PFSK-1 (cell line): ENCODE data around the gene EIF4E1B.

Experiments
- FOXP2 ChIP-seq: optimal IDR thresholded peaks from 2 replicates; pipeline ENCODE3; 2011; ENCODE audit warnings: borderline replicate concordance, control low read depth, inconsistent platforms; ENCODE audit not compliant: insufficient read depth; ENCODE audit errors: extremely low read length, extremely low read depth
- POLR2AphosphoS5 ChIP-seq: IDR thresholded peaks from 2 replicates; pipeline ENCODE4 v1.6.1; 2012; ENCODE audit warnings: low read depth, mild to moderate bottlenecking, control low read depth, low read length, moderate library complexity
- SIN3A ChIP-seq: IDR thresholded peaks from 2 replicates; pipeline ENCODE4 v1.6.1; 2012; ENCODE audit warnings: mild to moderate bottlenecking, low read length, moderate library complexity, borderline replicate concordance; ENCODE audit not compliant: insufficient read depth
- TAF1 ChIP-seq: IDR thresholded peaks from 2 replicates; pipeline ENCODE4 v1.6.1; 2012; ENCODE audit warnings: low read length, control low read depth, borderline replicate concordance; ENCODE audit not compliant: insufficient read depth
- TF ChIP-seq, protein P1 (sequence below), 2 experiments: IDR thresholded peaks; 2 replicates each; pipeline versions ENCODE4 v1.6.1 to v1.8.0; 2011 to 2012; ENCODE audit warnings: low read depth in 2 of 2, low read length in 2 of 2, control low read depth in 1 of 2, inconsistent platforms in 1 of 2, mild to moderate bottlenecking in 1 of 2, moderate library complexity in 1 of 2; ENCODE audit not compliant: insufficient read depth in 1 of 2

DNA sequence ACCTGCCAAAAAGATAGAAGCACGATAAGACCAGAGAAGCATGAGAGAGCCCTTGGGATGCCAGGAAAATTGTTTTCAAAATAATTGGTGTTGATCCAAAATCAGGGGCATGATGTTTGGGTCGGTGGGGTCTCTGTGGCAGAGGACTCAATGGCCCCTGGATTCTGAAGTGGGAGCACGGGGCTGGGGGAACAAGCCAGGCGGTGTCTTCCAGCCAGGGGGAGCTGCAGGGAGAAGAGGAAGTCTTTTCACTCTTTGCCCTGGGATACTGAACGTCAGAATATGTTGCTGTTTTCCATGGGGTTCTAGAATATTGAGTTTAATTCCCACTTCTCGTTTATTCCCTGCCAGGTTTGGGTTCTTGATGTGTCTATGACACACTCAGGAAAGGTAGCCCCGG is 37.2 kb downstream of the EIF4E1B start:
- TF ChIP-seq, protein P1, sequence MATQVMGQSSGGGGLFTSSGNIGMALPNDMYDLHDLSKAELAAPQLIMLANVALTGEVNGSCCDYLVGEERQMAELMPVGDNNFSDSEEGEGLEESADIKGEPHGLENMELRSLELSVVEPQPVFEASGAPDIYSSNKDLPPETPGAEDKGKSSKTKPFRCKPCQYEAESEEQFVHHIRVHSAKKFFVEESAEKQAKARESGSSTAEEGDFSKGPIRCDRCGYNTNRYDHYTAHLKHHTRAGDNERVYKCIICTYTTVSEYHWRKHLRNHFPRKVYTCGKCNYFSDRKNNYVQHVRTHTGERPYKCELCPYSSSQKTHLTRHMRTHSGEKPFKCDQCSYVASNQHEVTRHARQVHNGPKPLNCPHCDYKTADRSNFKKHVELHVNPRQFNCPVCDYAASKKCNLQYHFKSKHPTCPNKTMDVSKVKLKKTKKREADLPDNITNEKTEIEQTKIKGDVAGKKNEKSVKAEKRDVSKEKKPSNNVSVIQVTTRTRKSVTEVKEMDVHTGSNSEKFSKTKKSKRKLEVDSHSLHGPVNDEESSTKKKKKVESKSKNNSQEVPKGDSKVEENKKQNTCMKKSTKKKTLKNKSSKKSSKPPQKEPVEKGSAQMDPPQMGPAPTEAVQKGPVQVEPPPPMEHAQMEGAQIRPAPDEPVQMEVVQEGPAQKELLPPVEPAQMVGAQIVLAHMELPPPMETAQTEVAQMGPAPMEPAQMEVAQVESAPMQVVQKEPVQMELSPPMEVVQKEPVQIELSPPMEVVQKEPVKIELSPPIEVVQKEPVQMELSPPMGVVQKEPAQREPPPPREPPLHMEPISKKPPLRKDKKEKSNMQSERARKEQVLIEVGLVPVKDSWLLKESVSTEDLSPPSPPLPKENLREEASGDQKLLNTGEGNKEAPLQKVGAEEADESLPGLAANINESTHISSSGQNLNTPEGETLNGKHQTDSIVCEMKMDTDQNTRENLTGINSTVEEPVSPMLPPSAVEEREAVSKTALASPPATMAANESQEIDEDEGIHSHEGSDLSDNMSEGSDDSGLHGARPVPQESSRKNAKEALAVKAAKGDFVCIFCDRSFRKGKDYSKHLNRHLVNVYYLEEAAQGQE (IDR thresholded peaks at IDR 0.05; ENCODE audit: insufficient read depth in 1 of 2, low read depth in 2 of 2, low read length in 2 of 2): no peak
- TF ChIP-seq FOXP2 (no peak), TAF1 (no peak), SIN3A (no peak), POLR2AphosphoS5 (no peak)
